AG09319 (cell line): ENCODE measurements around the gene ERLEC1.

Source experiments
- DNase-seq: peaks from one replicate; pipeline ENCODE4 v3.0.0-alpha.2; 2010; ENCODE audit warnings: low read depth; ENCODE audit errors: extremely low read depth
- TF ChIP-seq, protein P1 (sequence below): IDR thresholded peaks from 2 replicates; pipeline ENCODE4 v1.5.1; 2011; ENCODE audit warnings: low read depth, mild to moderate bottlenecking, inconsistent platforms, low read length, moderate library complexity

ERLEC1 gene

DNA sequence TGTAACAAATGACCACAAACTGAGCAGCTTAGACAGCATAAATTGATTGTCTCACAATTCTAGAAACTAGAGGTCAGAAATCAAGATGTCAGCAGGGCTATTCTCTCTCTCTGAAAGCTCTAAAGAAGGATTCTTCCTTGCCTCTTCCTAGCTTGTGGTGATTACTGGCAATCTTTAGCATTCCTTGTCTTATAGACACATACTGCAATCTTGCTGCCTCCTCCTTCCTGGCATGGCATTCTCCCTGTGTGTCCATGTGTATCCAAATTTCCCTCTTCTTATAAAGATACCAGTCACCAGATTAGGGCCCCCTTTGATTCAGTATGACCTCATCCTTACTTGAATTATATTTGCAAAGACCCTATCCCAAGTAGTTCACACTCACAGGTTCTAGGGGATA, 2.4 kb upstream of the ERLEC1 start:
- TF ChIP-seq, protein P1, sequence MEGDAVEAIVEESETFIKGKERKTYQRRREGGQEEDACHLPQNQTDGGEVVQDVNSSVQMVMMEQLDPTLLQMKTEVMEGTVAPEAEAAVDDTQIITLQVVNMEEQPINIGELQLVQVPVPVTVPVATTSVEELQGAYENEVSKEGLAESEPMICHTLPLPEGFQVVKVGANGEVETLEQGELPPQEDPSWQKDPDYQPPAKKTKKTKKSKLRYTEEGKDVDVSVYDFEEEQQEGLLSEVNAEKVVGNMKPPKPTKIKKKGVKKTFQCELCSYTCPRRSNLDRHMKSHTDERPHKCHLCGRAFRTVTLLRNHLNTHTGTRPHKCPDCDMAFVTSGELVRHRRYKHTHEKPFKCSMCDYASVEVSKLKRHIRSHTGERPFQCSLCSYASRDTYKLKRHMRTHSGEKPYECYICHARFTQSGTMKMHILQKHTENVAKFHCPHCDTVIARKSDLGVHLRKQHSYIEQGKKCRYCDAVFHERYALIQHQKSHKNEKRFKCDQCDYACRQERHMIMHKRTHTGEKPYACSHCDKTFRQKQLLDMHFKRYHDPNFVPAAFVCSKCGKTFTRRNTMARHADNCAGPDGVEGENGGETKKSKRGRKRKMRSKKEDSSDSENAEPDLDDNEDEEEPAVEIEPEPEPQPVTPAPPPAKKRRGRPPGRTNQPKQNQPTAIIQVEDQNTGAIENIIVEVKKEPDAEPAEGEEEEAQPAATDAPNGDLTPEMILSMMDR = no peak

DNA sequence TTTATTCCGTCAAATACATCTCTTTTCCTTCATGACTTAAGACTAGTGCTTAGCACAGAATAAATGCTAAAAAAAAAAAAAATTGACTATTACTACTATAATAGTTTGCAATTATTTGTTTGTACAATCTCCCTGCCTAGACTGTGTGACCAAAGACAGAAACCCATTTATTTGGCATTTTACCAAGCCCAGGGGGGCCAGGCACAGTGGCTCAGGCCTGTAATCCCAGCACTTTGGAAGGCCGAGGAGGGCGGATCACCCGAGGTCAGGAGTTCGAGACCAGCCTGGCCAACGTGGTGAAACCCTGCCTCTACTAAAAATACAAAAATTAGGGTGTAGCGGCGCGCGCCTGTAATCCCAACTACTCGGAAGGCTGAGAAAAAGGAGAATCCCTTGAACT, 1.5 kb upstream of the ERLEC1 start:
- TF ChIP-seq, protein P1 = no peak
- no peak for DNase-seq

More for the DNA sequence above, 2.4 kb upstream of the ERLEC1 start:
- DNase-seq = no peak

DNA sequence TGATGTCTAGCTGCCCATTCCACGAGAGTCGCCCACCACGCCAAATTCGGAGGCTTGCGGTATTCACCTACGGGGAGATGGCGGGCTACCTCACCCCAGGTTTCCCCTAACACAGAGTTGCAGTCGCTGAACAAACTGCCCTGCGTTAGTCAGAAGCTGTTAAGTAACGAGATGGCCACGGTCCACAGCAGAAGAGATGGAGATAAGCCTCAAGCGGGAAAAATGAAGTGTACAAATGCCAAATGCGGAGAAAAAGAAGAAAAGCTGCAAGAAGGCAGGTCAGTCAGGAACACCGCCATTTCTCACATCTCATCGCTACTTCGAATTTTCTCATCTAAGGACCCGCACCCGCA, 516 bp upstream of the ERLEC1 start:
- TF ChIP-seq, protein P1 = no peak
- no peak for DNase-seq

DNA sequence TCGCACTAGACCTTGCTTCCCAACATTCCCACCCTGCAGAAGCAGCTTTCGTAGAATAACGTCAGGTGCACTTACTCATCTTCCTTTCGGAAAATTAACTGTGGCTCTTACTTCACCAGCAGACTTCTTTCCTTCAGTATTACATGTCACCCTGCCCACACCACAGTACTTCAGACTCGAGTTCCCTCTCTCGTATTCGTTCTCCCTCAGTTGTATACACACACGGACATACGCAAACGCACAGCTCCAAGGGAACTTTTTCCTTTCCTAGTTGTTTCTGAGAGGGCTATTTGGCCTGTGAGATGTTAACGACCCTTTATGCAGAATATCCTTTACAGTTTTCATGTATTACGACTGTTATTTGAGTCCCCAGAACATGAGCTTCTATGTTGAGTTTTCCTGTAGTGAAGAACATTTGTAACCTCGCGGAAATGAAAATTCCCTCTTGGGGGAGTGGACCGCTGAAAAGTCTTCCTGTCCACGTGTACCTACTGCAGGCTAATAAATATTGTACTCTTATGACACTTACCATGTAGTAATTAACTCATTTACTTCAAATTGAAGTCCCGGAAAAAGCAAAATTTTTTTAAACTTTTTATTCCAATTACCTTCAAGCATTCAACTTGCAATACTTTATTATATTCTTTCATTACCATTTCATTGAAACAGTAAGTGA, 908 bp downstream of the ERLEC1 start:
- TF ChIP-seq, protein P1 = no peak
- no peak for DNase-seq

DNA sequence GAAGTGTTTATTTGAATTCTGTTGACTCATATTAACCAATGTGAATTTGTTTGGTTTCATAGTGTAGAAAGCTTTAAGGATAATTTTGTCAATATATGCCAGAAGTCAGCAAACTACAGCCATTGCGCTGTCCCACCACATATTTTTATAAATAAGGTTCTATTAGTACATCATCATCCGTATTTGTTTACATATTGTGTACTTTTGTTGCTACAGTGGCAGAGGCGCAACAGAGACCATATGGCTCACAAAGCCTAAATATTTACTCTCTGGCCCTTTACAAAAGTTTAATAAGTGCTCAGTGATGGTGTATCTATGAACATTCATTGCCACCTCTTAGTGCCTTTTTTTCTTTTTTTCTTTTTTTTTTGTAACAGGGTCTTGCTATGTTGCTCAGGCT, 6.4 kb downstream of the ERLEC1 start:
- DNase-seq = no peak
- TF ChIP-seq, protein P1 = no peak

DNA sequence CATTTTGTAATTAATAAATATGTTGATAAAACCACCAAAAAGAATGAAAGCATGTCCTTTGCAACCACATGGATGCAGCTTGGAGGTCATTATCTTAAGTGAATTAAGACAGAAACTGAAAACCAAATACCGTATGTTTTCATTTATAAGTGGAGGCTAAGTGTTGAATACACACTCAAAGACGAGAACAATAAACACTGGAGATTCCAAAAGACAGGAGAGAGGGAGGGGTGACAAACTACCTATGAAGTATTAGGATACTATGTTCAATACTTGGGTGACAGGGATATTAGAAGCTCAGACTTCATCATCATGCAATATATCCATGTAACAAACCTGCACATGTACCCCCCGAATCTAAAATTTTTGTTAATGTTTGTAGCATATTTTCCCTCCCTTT, 7.0 kb downstream of the ERLEC1 start:
- TF ChIP-seq, protein P1 = no peak
- no peak for DNase-seq

DNA sequence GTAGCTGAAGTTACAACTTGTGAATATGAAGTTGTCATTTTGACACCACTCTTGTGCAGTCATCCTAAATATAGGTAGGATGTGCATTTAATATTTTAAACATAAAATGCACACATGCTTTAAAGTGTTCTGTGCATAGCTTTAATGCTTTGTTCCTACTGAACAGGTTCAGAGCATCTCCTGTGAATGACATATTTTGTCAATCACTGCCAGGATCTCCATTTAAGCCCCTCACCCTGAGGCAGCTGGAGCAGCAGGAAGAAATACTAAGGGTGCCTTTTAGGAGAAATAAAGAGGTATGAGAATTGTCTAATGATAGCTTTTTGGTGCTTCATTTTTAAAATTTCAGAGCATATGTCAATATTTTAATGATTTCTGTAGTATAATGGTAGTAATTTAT, 14.7 kb downstream of the ERLEC1 start:
- TF ChIP-seq, protein P1 = no peak

More for the DNA sequence above, 14.7 kb downstream of the ERLEC1 start:
- DNase-seq = no peak
